SU-DHL-6 (cell line): ENCODE results near the gene HSPA12A.

ENCODE experiments used
- CTCF ChIP-seq: fragments of 200-600 bp; sonication (generic); IDR thresholded peaks from one replicate; pipeline ENCODE4 v1.5.1; 2017; ENCODE audit warnings: antibody characterized with exemption, mild to moderate bottlenecking, low read length, moderate library complexity; ENCODE audit not compliant: insufficient read depth, poor library complexity, severe bottlenecking
- EZH2phosphoT487 ChIP-seq: fragments of 200-600 bp; sonication (generic), shearing (Covaris generic); conservative IDR thresholded peaks from 2 replicates; pipeline ENCODE4 v1.6.1; 2018; ENCODE audit warnings: mild to moderate bottlenecking, antibody characterized with exemption, low read length, moderate library complexity, mixed read lengths

GRCh38 chr10:116766837-116767634, 24.7 kb upstream of the HSPA12A start:
- no peak for TF ChIP-seq CTCF
- TF ChIP-seq EZH2phosphoT487: no peak
